ENCODE results near the gene SELENOV.
"Not testable (repeated sequence)": the region's sequence is repeated elsewhere in the genome, so short reads cannot be mapped to it uniquely, and the experiment has no call there.

Gene SELENOV

GRCh38 chr19:39514840-39515550, at the start of gene SELENOV:
TSS of gene SELENOV (plus strand) at chr19:39515139. CDS start at chr19:39515213, 74 bp downstream.
- no peak for DNase-seq (ENCODE audit: low read depth)

- no peak for DNase-seq (ENCODE audit: low read depth)
These were observed 48.8 kb upstream of the SELENOV start for GRCh38 chr19:39465956-39466747.

GRCh38 chr19:39467941-39468340, 47.0 kb upstream of the SELENOV start:
- DNase-seq (ENCODE audit: low read depth): no peak

GRCh38 chr19:39469036-39469435, 45.9 kb upstream of the SELENOV start:
- no peak for DNase-seq (ENCODE audit: low read depth)

GRCh38 chr19:39469567-39469966, 45.4 kb upstream of the SELENOV start:
- DNase-seq (ENCODE audit: low read depth): no peak

GRCh38 chr19:39470724-39471339, 44.1 kb upstream of the SELENOV start:
- no peak for DNase-seq (ENCODE audit: low read depth)

GRCh38 chr19:39471756-39472536, 43.0 kb upstream of the SELENOV start:
- no peak for DNase-seq (ENCODE audit: low read depth)

- no peak for DNase-seq (ENCODE audit: low read depth)
These were observed 42.0 kb upstream of the SELENOV start for GRCh38 chr19:39472746-39473442.

- no peak for DNase-seq (ENCODE audit: low read depth)
These were observed 41.4 kb upstream of the SELENOV start for GRCh38 chr19:39473443-39473960.

- DNase-seq (ENCODE audit: low read depth): peak; percentile 56
These were observed 40.8 kb upstream of the SELENOV start for GRCh38 chr19:39474139-39474620.

- DNase-seq (ENCODE audit: low read depth): no peak
These were observed 39.2 kb upstream of the SELENOV start for GRCh38 chr19:39475748-39476147.

- not testable (repeated sequence) for DNase-seq (ENCODE audit: low read depth)
These were observed 35.6 kb upstream of the SELENOV start for GRCh38 chr19:39479319-39479801.

- no peak for DNase-seq (ENCODE audit: low read depth)
These were observed 35.0 kb upstream of the SELENOV start for GRCh38 chr19:39479916-39480315.

GRCh38 chr19:39480337-39481228, 34.4 kb upstream of the SELENOV start, which contains the start of gene TIMM50:
TSS of gene TIMM50 (plus strand) at chr19:39480838. CDS start at chr19:39480854, 16 bp downstream.
- DNase-seq (ENCODE audit: low read depth): peak; percentile 98

GRCh38 chr19:39481229-39481545, 33.8 kb upstream of the SELENOV start:
- no peak for DNase-seq (ENCODE audit: low read depth)

GRCh38 chr19:39481676-39482075, 33.3 kb upstream of the SELENOV start:
- no peak for DNase-seq (ENCODE audit: low read depth)

GRCh38 chr19:39483141-39483540, 31.8 kb upstream of the SELENOV start:
- DNase-seq (ENCODE audit: low read depth): no peak

GRCh38 chr19:39489756-39490155, 25.2 kb upstream of the SELENOV start:
- DNase-seq (ENCODE audit: low read depth): no peak

GRCh38 chr19:39492225-39492624, 22.7 kb upstream of the SELENOV start:
- DNase-seq (ENCODE audit: low read depth): no peak

GRCh38 chr19:39492788-39493187, 22.2 kb upstream of the SELENOV start:
- DNase-seq (ENCODE audit: low read depth): no peak

Measured in stimulated activated CD8-positive, alpha-beta memory T cell treated with anti-CD3 and anti-CD28 coated beads, Interleukin-4, amount 100 ng/mL, for 24 hours (primary cell).